ENCODE results near the gene LONP1.

LONP1 gene

GRCh38 chr19:5642204-5642603 lies 77.7 kb downstream of the LONP1 start:
- no peak for DNase-seq
